Hematopoietic multipotent progenitor cell treated with erythropoietin and hydrocortisone succinate and interleukin-3 and kit ligand, for 15 days (in vitro differentiated cells): ENCODE results near the gene MYL5.
"Not testable (repeated sequence)": the region's sequence is repeated elsewhere in the genome, so short reads cannot be mapped to it uniquely, and the experiment has no call there.

Experiments
- DNase-seq: peaks from one replicate; pipeline ENCODE4 v3.0.0-alpha.2; 2015; ENCODE audit warnings: low spot score

MYL5 gene, protein sequence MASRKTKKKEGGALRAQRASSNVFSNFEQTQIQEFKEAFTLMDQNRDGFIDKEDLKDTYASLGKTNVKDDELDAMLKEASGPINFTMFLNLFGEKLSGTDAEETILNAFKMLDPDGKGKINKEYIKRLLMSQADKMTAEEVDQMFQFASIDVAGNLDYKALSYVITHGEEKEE

DNA sequence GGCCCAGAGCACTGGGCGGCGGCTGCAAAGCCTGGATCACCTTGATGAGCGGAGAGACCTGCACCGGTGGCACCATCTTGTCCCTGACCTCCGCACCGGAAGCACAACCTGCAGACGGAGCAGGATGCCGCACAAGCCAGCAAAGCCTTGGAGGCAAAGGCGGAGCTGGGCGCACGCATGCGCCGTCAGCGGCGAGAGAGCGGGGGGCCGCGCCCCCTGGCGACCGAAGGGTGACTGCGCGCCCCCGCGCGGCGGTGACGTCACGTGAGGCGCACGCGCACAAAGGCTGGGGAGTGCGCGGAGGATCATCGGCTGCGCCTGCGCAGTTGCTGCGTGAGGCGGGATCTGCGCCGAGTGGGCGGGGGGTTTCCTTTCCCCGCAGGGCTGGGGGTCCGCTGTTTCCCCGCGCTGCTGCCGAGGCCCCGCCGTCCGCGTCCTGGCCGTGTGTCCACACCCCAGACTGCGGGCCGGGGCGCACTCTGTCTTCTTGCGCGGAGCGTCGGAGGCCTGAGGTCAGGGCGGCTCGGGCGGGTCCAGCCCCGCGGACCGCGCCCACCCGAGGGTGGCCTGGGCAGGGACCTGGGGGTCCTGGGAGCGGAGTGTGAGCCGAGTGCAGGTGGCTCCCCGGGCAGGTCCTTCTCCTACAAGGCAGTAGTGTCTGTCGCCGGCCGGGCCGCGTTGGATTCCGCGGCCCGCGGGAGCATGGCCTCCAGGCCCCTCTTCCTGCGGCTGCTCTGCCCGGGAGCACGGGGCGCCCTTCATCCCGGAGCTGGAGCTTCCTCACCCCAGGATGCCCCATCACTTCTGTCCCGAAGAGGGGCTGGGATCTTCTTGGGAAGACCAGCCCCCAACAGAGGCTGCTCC is at the start of gene MYL5, which contains the start of gene ATP5ME:
Gene MYL5, plus strand, starts transcription at position 371 of the 864 bp plus-strand sequence. CDS start 3,485 bp downstream, outside the sequence.
Gene ATP5ME, minus strand, starts transcription at position 105 of the 864 bp plus-strand sequence. Its CDS starts 29 bp downstream, at position 76.
- DNase-seq, result peak; percentile 97

DNA sequence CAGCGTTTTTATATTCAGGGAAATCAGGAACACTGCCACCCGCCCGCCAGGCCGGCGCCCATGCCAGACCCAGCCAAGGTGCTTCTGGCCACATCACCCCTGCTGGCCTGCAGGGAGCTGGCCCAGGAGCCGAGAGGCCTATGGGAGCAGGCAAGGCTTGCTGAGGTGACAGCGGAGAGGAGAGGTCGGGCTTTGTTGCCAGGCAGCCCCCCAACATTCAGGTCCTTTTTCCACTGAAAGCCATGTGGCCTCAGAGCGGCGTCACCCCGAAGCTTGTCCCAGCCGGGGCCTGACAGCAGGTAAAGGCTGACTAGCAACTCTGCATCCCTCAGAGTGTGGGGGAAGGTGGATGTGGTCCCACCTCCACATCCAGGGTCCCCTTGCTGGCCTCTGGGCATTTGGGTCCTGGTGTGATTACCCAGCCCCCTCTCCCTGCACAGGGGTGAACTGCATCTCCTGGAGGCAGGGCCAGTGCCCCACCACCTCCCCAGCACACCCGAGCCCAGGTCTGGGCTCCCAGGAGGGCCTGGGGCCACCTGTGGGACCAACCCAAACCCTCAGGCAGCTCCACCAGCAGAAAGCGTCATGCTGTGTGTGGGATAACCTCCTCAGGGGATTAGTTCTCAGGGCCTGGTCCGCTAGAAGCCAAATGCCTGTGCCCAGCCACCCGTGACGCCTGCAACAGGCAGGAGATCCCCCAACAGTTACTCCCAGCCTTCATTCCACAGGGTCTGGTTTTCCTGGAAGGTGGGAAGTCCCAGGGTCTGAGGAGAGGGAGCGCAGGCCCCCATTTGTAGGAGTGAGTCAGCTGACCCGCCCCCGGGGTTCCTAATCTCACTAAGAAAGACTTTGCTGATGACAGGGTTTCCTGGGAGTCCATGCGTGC is 49.4 kb upstream of the MYL5 start, which contains the start of gene PDE6B:
Gene PDE6B, plus strand, starts transcription at position 869 of the 886 bp plus-strand sequence. CDS start 54 bp downstream, outside the sequence.
- no peak for DNase-seq

DNA sequence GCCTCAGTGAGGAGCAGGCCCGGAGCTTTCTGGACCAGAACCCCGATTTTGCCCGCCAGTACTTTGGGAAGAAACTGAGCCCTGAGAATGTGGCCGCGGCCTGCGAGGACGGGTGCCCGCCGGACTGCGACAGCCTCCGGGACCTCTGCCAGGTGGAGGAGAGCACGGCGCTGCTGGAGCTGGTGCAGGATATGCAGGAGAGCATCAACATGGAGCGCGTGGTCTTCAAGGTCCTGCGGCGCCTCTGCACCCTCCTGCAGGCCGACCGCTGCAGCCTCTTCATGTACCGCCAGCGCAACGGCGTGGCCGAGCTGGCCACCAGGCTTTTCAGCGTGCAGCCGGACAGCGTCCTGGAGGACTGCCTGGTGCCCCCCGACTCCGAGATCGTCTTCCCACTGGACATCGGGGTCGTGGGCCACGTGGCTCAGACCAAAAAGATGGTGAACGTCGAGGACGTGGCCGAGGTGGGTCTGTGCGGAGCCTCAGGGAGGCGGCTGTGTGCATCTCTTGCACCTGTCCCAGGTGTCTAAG is 48.6 kb upstream of the MYL5 start:
- DNase-seq, result no peak

DNA sequence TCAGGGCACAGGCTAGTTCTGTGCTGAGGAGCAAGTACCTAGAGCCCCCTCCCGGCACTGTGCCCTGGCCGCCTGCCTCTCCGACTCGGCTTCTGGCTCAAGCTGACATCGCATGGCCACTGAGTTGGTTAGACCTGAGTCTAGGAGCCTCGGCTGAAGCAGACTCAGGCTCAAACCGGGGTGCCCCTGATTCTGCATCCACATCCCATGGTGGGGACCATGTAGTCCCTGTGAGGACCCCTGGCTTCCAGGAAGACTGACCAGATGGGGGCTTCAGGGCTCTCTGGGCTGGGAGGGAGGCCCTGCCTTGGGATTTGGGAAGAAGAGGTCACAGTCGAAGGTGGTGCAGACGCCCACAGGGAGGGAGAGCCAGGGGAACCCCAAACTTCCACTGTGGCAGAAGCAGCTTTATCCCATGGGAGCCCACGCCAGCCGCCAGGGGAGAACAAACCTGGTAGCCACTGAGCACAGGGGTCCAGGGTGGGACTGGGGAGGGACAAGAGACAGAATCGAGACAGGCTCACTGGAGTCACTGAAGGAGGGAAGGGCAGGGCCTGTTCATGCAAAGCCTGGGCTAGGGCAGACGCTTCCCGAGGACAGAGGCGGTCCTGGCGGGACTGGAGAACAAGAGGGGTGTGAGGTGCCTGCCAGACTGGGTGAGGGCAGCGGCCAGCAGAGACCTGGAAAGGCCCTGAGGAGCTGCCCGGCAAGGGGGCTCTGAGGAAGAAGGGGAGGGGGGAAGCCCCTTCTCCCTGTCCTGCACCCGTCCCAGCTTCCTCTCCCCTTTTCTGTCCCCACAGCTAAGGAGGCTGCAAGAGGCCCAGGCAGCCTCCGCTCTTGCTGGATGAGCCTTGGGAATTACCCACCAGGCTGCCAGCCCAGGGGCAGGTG is 47.9 kb upstream of the MYL5 start:
- no peak for DNase-seq

DNA sequence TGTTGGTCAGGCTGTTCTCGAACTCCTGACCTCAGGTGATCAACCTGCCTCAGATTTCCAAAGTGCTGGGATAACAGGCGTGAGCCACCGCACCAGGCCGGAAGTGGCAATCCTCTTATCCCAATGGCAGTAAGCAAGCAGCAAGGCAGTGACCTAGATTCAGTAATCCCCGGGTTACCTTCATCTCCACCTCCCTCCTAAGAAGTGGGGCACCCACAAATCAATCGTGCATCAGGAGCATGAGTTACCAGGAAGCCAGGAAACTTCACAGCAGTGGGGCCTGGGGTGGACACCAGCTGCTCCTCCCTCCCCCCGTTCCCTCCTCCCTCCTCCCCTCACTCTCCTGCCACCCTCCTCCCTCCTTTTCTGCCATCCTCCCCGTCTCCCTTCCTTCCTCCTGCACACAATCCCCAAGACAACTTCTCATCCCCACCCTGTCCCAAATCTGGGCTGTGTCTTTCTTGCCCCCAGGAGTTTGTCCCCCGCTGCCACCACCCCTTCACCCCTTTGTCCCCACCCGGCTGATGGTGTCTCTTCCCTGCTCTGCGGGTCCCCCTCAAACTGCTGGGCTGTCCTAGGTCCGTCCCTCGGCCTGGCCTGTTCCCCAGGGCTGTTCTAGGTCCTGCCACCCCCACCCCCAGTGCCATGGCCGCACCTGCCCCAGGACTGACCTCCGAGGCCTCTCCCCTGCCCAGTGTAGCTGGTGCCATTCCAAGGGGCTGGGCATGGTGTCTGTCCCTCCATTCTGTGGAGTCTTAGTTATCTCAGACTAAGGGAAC is 46.8 kb upstream of the MYL5 start:
- DNase-seq, result no peak

DNA sequence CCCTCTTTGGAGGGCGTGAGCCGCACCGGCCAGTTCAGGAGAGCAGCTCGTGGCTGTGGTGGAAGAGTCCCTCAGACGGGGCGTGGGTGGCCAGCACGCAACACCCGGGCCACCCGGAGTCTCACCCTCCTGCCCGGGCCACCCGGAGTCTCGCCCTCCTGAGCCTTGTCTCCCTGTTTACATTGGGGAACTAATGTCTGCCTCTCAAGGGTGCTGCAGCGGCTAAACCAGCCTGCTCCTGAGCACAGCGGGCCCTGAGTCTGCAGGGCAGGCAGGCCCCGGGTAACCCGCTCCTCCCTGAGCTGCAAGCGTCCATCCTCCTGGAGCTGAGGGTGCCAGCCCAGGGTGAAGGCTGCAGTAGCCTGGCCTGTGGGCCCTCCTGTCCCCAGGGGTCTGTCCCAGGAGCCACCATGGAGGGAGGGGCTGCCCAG is 46.0 kb upstream of the MYL5 start:
- no peak for DNase-seq

DNA sequence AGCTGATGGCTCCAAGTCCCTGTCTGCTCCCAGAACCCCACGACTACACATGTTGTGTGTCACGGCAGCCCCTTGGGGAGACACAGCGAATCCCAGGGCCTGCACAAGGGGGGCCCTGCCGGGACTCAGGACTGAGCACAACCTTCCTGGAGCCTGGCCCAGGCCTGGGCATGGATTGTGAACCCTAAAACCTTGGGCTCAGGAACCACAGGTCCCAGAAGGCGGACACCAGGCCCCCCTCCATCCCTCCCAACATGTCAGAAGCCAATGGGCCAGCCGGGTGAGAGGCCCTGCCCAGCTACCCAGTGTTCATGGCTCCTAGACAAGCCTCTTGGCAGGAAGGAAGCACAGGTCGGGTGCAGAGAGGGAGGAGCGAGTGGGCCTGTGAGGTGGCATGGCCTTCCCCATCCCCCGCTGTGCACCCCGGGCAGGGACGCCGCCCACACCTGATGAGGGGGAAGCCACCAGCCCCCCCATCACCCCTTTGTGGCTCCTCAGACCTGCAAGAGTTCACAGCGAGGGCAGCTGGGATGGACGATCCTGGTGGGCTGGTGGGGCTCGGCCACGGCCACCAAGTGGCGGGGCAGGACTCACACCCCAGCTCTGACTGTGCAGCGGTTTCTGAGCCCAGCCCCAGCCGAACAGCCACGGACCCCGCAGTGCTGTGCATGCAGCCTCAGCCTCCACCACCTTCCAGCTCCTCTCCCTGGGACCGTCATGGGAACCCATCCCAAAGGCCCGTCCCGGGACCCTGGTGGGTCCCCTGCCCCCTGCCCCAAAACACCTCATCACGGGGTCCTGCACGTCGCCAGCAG is 45.3 kb upstream of the MYL5 start:
- DNase-seq, result no peak

DNA sequence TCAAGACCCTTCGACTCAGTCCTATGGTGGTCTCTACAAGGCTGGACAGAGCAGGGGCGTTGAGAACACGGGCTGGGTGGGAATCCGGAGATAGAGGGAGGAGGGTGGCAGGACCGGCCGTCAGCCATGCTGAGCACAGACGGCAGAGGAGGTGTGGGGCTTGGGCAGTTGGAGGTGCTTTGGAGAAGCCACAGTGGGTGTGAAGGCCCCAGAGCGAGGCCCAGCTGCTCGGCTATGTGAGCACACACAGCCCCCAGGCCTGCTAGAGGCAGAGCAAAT is 44.8 kb upstream of the MYL5 start:
- no peak for DNase-seq

DNA sequence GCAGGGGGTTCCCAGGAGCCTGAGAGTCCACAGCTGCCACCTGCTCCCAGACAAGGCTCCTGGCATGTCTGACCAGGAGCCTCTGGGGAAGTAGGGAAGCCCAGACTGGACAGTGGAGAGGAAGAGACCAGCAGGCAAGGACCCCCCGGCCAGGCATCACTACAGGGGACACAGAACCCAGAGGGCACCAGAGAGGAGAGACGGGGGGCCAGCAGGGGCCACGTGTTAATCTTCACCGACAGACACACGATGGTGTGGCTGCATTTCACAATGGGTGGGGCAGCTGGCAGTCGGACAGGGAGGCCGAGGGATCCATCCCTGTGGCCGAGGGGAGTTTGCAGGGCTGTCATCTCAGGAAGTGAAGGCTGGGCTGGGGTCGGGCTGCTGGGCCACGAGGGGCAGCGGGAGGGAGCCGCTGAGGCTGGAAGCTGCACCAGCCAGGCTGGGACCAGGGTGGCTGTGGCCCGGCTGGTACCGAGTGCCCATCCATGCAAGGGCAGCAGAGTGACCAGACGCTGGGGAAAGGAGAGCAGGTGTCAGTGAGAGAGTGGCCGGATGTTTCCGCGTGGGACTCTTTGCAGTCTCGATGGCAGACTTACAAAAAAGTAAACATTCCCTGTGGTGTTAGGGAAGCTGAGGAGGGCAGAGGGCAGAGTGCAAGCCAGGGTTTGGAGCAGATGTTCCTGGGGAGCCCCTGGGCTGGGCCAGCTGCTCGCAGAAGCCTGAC is 44.3 kb upstream of the MYL5 start:
- DNase-seq, result no peak

DNA sequence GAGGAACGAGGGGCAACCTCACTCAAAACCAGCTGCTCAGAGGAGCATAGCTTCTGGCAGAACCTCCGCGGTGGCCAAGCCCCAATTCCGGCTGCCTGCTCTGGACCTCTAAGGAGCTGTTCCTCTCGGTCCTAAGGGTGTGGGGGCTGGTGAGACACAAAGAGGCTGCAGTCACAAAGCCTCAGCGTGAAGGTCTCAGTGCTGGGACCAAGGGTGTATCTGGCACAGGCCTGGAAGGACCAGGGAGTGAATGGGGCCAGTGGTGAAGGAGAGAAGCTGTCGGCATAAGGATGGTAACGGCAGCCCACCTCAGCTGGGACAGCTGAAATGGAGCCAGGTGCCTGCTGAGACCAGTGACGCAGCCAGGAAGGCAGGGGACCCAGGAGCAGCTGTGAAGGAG is 43.7 kb upstream of the MYL5 start:
- no peak for DNase-seq

DNA sequence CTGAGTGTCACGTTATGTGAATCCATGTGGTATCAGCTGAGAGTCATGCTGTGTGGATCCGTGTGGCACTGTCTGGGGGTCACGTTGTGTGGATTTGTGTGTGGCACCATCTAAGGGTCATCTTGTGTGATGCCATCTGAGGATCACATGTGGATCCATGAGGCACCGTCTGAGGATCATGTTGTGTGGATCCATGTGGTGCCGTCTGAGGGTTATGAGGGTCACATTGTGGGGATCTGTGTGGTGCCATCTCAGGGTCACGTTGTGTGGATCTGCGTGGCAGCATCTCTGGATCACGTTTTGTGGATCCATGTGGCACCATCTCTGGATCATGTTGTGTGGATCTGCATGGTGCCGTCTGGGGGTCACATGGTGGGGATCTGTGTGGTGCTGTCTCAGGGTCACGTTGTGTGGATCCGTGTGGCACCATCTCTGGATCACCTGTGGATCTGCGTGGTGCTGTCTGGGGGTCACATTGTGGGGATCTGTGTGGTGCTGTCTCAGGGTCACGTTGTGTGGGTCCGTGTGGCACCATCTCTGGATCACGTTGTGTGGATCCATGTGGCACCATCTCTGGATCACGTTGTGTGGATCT is 42.0 kb upstream of the MYL5 start:
- DNase-seq, result no peak

DNA sequence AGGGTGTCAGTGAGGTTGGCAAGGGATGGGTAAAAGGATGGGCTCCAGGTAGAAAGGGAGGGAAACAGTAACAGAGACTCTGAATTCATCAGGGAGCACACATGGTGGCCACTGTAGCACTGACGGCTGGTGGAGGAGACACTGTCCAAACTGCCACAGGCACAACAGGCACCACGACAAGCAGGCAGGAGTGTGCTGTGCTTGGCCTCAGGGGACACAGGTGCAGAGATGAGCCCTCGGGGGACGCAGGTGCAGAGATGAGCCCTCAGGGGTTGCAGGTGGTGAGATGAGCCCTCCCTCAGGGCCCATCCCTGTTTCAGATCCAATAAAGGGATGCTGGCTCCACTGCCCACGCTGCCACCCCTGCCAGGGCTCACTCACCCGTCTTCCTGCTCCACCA is 41.4 kb upstream of the MYL5 start:
- DNase-seq, result no peak

DNA sequence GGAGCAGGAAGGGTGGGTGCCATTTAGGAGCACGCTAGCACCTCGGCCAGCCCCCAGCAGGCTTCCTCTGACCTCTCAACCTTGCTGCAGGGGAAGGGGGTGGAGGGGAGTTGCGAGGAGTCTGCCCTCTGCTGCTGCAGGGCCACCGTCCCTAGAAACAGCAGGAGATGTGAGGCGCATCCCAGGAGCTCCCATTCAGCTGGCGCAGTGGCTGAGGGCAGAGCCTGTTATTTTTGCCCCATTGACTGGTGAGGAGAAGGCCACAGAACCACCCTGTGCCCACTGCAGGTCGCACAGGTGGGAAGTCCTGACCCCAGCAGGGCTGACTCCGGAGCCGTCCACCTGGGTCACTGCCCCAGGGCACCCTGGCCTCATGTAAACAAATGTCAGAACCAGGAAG is 40.9 kb upstream of the MYL5 start:
- no peak for DNase-seq

DNA sequence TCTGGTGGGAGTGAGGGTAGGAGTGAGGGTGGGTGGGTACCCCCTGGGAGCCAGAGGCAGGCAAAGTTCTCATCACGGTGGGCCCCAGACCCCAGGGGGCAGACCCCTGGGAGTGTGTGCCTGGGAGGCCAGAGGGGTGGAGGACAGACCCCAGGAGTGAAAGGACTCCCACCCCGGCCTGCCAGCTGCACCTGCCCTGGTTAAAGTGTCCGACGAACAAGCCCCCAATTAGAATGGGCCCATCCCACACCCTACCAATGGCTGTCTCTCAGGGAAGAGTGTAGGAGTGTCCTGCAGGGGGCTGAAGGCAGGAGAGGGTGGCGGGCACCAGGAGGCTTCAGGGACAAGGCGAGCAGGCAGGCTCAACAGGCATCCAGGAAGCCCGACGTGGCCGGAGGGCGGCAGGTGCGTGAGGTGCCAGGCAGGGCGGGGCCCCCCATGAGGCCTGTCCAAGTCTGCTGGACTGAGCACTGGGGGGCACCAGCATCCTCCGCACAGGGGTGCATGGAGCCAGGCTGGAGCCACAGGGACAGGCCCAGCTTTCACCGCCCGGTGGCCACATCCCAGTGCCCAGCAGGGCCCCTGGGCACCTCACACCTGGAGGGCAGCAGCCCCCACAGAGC is 40.3 kb upstream of the MYL5 start:
- DNase-seq, result no peak

DNA sequence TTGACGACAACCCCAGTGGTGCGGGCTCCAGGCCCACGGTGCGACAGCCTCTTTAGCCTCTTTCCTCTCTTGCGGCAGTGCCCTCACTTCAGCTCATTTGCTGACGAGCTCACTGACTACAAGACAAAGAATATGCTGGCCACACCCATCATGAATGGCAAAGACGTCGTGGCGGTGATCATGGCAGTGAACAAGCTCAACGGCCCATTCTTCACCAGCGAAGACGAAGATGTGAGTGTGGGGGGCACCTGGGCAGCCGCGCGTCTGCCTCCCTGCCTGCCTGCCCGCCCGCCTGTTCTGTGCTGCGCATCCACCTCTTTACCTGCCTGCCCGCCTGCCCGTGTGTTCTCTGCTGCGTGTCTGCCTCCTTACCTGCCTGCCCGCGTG is 39.8 kb upstream of the MYL5 start:
- no peak for DNase-seq

DNA sequence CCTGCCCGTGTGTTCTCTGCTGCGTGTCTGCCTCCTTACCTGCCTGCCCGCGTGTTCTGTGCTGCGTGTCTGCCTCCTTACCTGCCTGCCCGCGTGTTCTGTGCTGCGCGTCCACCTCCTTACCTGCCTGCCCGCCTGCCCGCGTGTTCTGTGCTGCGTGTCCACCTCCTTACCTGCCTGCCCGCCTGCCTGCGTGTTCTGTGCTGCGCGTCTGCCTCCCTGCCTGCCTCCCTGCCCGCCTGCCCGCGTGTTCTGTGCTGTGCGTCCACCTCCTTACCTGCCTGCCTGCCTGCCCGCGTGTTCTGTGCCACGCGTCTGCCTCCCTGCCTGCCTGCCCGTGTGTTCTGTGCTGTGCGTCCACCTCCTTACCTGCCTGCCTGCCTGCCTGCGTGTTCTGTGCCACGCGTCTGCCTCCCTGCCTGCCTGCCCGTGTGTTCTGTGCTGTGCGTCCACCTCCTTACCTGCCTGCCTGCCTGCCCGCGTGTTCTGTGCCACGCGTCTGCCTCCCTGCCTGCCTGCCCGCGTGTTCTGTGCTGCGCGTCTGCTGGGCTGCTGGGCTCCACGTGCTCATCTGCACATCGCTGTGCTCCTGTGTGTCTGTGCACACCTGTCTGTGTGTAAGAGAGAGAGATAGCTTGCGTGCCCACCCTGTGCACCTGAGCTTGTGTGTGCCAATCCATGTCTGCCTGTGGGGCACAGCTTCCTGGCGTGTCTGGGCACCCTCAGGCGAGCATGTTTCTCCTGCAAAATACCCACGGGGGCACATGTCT is 39.1 kb upstream of the MYL5 start:
- not testable (repeated sequence) for DNase-seq
